Hematopoietic multipotent progenitor cell (in vitro differentiated cells): ENCODE measurements around the gene LRRN4CL. TPM values are rescaled to one million over a fixed set of nuclear protein-coding genes. Genes with fewer than 3 reads are reported as not detected.
"Not testable (repeated sequence)": the region's sequence is repeated elsewhere in the genome, so short reads cannot be mapped to it uniquely, and the experiment has no call there.

Experiments used
- DNase-seq, 3 donors: peaks; one replicate each; pipeline ENCODE4 v3.0.0-alpha.2; 2011 to 2015; ENCODE audit warnings: low read depth in 2 of 3, low spot score in 2 of 3
- total RNA-seq: library from RNA; depleted of rRNA; stranded (reverse); fragments of >200 nt; gene quantifications from one replicate; pipeline ENCODE4 v1.2.3, GENCODE V29; 2012

Gene LRRN4CL
- total RNA-seq, 1 donor, result 0.27 TPM

- DNase-seq, result peak in 1 of 3 donors; percentile 37
Observed at GRCh38 chr11:62710001-62710345, 20.6 kb upstream of the LRRN4CL start.

- DNase-seq, result peak; percentile 91 to 99 (median 98)
Observed at GRCh38 chr11:62709247-62710000, 20.1 kb upstream of the LRRN4CL start.

DNA sequence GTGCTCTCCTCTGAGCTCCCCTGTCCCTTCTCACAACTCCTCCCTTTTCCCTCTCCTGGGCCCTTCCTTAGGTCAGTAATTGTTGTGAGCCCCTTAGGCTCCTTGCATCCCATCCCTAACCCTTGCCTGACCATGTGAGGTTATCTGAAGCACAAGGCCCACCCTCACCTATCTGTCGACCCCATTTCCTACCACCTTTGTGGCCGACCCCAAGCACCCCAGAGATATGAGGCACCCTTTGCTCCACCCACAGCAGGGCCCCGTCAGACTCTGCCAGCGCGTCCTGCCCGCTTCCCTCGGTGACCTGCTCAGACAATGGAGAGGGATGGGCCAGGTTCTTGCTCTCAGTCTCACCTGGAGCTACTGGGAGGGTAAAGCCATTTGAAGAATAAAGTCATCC is 19.5 kb upstream of the LRRN4CL start:
- no peak for DNase-seq

DNA sequence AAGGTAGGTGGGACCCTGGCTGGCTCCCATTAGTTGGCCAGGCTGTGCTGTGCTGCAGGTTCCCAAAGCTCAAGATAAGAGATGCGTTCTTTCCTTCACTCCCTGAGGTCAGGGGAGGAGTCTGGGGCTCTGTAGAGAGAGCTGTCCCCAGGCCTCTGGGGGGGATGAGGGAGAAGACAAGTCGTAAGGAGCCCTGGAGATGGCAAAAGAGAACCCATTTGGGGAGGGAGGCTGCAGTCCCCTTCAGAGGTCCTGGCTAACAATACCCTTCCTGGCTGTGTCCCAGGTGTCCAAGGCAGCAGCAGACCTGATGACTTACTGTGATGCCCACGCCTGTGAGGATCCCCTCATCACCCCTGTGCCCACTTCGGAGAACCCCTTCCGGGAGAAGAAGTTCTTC is 19.1 kb upstream of the LRRN4CL start:
- no peak for DNase-seq

DNA sequence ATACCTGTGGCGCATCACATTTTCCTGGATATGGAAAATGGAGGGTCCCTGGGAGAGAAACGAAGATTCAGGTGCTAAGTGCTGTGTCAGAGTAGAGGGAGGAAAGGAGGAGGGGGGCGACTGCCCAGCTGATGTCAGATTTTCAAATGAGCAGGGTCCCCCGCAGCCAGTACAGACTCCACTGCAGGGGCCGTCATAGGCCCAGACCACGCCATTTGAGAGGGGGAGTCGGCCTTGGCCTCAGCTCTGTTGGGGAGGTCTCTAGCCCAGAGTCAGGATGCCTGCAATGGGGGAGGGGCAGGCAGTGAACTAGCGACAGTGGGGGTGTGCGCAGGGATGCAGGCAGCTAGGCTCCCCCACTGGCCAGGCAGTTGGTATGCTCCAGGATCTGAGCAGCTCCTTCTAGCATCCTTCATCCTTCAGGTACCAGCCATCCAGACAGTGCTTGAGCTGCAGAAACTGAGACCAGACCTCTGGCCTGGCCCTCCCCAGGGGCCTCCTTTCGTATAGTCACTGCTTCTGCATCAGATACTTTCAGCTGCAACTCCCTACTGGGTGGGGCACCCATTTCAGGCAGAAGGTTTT is 18.0 kb upstream of the LRRN4CL start, which contains the start of the genes BSCL2 and GNG3:
BSCL2 (minus strand) TSS at position 148 of the 585 bp plus-strand sequence. CDS start 229 bp downstream, outside the sequence.
GNG3 (plus strand) TSS at position 400 of the 585 bp plus-strand sequence. CDS start 620 bp downstream, outside the sequence.
- no peak for DNase-seq

DNA sequence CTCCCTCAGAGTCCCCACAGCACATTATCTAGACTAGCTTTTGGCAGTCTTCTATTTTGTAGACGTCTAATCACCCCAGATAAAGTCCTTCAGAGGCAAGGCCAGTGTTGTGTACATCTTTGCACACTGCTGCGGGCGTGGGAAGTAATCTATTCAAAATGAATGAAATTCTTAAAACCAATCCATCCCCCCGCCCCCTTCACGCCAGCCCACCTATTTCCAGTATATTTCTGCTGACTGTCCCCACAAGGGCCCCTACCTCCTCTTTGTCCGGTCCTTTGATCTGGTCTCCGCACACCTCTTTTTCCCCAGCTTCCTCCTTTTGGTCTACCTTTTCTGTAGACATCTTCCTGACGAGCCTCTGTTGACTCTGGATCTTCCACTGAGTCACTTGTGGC is 17.5 kb upstream of the LRRN4CL start:
- DNase-seq, result no peak

GRCh38 chr11:62705880-62706849 is 16.8 kb upstream of the LRRN4CL start:
- DNase-seq, result peak; percentile 82 to 97 (median 95)

DNA sequence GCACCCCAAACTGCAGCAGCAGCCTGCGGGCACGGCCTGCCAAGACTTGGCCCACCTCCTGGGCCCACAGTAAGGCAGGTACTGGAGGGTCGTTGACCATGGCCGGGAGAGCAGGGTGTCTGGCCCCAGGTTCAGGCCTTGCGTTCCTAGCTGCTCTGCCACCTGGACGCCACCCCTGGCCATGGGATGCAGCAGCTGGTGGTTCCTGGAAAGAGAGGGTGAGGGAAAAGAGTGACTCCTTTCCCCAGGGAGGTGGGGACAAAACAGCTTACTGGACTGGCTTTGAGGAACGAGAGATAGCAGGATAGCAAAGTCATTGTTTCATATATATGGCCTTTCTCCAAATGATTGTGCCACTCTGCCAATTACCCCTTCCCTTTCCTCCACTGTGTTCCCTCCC is 16.1 kb upstream of the LRRN4CL start:
- DNase-seq, result no peak

GRCh38 chr11:62703921-62704320 is 14.6 kb upstream of the LRRN4CL start:
- DNase-seq, result not testable (repeated sequence)

DNA sequence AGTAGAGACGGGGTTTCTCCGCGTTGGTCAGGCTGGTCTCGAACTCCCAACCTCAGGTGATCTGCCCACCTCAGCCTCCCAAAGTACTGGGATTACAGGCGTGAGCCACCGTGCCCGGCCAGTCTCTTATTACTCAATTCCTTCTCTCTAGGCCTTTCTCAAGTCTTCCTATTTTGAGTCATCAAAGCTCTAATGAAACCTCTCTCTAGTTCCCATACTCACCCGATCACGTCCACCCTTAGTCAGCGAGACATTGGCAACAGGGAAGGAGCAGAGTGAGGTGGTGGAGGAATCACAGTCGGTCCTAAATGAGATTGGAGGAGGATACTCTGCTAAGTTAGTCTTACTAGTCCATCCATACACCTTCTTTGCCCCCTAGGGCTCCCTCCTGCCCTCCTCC is 12.9 kb upstream of the LRRN4CL start:
- DNase-seq, result no peak

DNA sequence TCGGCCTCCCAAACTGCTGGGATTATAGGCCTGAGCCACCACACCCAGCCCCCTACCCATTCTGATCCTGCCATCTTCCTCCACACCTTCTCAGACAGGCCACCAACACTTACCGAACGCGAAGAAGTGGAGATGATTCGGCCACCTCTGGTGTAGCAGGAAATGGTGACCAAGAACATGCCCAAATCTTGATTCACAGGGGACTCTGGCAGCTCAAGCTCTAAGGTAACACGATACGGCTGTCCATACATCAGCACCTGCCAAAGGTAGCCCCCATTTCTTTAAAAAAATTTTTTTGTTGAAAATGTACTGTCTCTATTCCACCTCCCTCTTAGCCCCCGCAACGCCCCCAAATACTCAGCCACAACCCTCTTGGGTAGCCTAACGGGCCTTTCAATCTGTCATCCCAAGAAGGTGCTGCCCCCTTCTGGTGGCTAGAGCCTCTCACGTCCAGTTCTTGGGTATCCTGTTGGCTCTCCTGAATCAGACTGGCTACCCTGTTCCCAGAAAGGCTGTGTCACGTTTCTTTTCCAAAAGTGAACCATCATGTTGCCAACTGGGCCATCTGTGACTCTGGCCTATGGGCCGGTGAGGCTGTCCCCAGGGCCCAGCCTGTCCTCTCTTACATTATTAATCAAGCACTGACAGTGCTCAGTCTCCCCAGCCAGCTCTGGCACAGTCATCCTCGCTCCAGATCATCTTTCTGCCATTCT is 5.3 kb upstream of the LRRN4CL start:
- peak in 2 of 3 donors; percentile 80 to 88 for DNase-seq

DNA sequence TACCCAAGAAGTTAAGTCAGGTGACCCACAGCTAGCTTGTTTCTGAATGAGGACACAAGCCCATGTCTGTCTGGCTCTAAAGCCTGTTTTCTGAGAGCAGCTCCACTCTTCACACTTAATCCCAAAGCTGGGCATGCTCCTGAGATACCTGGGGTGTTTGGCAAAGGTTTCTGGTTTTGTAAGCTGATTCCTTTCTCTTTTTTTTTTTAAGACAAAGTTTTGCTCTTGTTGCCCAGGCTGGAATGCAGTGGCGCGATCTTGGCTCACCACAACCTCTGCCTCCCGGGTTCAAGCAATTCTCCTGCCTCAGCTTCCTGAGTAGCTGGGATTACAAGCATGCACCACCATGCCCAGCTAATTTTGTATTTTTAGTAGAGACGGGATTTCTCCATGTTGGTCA is 4.3 kb upstream of the LRRN4CL start:
- not testable (repeated sequence) for DNase-seq

DNA sequence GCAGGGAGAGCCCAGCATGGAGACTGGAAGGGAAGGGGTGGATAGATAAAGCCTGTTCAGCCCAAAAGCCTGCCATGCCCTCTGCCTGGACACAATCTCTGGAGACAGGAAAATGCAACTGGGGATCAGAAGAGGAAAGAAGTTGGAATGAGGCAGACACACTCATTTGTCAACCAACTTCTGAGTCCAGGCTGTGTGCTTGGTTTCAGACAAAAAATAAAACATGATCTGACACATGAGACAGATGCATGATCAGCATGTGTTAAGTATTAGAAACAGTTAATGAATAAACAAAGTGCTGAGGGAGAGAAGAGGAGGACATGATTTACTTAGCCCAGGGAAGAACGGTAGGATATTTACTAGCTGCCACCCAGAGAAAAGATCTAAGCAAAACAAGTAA is 839 bp downstream of the LRRN4CL start:
- no peak for DNase-seq

DNA sequence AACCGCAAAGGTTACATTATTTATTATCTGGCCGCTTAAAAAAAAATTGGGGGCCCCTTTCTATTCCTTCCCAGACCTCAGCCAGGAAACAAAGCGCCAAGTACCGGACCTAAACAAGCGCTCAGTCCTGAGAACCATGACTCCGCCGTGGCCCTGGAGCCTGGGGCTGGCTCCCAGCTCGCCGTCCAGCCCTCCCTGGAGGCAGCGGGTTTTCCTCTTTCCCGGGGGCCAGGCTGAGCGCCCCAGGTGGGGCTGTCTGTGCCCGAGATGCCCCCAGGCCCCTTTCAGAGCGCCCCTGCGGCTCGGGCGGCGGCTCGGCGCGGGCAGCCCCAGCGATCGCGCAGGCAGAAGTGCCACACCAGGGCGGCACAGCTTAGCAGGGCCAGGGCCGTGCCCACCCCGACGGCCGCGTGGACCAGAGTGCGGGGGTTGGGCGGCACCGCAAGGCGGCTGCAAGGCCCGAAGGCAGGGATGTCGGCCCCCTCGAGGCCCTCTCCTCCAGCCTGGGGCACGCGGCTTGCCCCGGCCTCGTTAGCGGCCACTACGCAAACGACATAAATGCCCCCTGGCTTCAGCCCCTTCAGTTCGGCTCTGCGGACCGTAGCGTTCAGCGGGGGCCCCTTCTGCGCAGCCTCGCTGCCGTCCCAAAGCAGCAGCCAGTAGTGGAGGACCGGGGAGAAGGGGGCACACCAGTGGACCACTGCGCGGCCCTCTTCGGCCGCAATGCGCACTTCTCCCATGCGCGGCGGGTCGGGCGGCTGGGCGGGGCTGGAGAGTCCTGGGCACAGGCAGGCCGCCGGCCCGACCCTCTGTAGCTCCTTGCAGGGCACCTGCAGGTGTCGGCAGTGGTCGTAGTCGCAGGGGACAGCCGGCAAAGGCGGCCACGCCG is 1.6 kb downstream of the LRRN4CL start:
- no peak for DNase-seq

DNA sequence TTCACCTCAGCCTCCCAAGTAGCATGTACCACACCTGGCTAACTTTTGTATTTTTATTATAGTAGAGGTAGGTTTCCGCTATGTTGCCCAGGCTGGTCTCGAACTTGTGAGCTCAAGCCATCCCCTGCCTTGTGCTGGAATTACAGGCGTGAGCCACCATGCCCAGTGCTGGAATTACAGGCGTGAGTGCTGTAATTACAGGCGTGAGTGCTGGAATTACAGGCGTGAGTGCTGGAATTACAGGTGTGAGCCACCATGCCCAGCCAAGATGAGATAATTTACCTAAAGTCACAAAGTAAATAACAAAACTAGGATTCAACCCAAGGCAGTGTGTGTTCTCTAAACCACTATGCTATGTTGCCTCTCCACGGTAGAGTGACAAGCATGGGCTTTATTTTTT is 6.8 kb downstream of the LRRN4CL start:
- DNase-seq, result no peak

GRCh38 chr11:62680825-62681240 is 8.5 kb downstream of the LRRN4CL start:
- peak in 2 of 3 donors; percentile 58 to 73 for DNase-seq

DNA sequence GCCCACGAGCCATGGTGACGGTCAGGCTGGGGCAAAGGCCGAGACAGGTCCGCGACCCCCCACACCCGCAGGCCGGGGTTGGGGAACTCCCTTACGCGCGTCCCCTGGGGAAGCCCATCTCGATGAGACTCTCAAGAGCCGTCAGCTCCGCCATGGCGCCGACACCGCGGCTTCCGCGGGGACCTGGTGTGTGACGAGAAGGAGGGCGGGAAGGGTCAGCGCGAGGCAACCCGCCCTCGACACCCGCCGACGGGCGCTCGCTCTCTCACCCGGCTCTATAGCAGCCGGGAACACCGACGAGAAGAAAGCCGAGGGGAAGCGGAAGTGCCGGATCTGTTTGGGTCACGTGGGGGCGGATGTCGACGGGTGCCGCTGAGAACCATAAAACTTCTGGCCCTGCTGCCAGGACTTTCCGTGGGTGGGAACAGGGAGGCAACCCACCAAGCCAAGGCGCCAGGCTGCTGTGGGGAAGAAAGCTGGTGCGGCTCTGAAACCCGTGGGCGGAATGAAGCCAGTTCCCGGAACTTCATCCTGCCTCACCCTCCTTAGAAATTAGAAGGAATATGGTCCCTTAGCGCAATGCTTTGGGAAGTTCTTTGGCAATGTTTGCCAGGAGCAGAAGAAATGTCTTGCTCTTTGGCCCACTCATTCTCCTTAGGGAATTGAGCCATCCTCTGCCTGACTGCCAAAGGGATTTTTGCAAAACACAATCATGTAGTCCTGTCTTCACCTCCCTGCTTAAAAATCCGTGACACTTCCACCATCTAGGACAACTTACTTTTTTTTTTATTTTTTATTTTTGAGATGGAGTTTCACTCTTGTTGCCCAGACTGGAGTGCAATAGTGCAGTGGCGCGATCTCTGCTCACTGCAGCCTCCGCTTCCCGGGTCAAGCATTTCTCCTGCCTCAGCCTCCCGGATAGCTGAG is 10.3 kb downstream of the LRRN4CL start, which contains the start of gene UBXN1:
UBXN1 (minus strand) TSS at position 304 of the 927 bp plus-strand sequence; CDS start at position 154, 150 bp downstream.
- peak; percentile 71 to 89 (median 88) for DNase-seq

GRCh38 chr11:62678433-62678769 is 10.9 kb downstream of the LRRN4CL start:
- DNase-seq, result no peak
